Upper lobe of right lung (tissue), 1 donor: Measurements from ENCODE around the gene NUAK1. TPM values are rescaled to one million over a fixed set of nuclear protein-coding genes. Genes with fewer than 3 reads are reported as not detected.
A peak's percentile ranks its signal among the peaks of the same experiment; 100 is the strongest.

ENCODE experiments used
- ATAC-seq: fragments of 200-7000 bp; cut with Tn5 transposase; one replicate; pipeline ENCODE4 v1.9.1; 2020; ENCODE audit warnings: mild to moderate bottlenecking, moderate library complexity
- DNase-seq: peaks from one replicate; pipeline ENCODE4 v3.0.0-alpha.2; 2020
- H3K27ac ChIP-seq: fragments of 200-600 bp; one replicate; pipeline ENCODE4 v1.8.0; 2022
- H3K27me3 ChIP-seq: fragments of 200-600 bp; one replicate; pipeline ENCODE4 v1.8.0; 2022; ENCODE audit warnings: mild to moderate bottlenecking
- H3K36me3 ChIP-seq: fragments of 200-600 bp; one replicate; pipeline ENCODE4 v1.8.0; 2022
- H3K4me1 ChIP-seq: fragments of 200-600 bp; one replicate; pipeline ENCODE4 v1.8.0; 2022
- H3K4me3 ChIP-seq: fragments of 200-600 bp; one replicate; pipeline ENCODE4 v1.8.0; 2022; ENCODE audit warnings: mild to moderate bottlenecking
- H3K9me3 ChIP-seq: fragments of 200-600 bp; one replicate; pipeline ENCODE4 v1.8.0; 2022
- intact Hi-C: fragments of 100-400 bp; cut with DNase I; formaldehyde crosslinking; loops from one replicate; pipeline ENCODE4 v1.11.0; 2022
- total RNA-seq: library from RNA; stranded (reverse); fragmentation: NEBNext Ultra II Directional; extraction: Animal tissue kit (Norgen Biotek cat#: 25700); gene quantifications from one replicate; pipeline ENCODE4 v1.2.1, GENCODE V29; 2021
- TF ChIP-seq, protein P1 (sequence below): fragments of 200-600 bp; IDR thresholded peaks from one replicate; pipeline ENCODE4 v1.8.0; 2022; ENCODE audit warnings: antibody characterized with exemption
- donor health status: DM: no; HTN: yes; CAD: no; lungs with severe emphysema.

NUAK1 gene
- total RNA-seq, 1 donor from 2014 or later = 40.8 TPM

DNA sequence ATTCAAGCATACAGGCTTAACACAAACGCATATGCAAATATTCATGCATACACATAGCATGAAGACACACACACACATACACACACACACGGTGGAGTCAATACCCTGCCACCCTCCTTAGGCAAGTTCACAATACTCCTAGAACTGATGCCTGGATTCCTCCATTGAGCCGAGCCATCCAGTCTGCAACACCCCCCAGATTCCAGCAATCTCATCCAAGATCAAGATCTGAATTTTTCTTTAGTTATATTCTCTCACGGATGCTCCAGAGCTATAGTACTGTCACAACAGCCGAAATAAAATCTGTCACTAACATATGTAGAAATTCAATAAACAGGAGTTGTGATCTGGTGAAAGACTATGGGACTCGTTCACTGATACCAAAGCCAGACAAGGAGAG lies 110.8 kb downstream of the NUAK1 start:
- intact Hi-C loops = no loop called here

DNA sequence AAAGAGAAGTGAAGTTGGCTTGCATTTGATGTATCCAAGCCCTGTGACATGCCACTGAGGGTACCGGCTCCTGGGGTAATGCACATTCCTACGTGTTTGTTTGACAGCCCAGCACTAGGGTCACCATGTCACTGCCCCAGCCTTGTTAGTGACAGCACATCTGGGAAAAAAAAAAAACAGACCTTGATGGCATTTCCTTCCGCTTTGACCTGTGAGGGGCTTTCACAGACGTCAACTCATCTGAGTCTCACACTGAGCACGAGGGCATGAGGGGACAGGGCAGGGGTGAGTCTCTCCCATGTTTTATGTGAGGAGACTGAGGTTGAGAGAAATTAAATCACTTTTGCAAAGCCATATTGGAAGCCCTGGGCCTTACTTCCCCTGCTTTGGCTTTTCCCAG lies 111.5 kb downstream of the NUAK1 start:
- H3K4me3 ChIP-seq = no peak overlapping the region
- no peaks in the 10 kb centered on the region for H3K4me1 ChIP-seq
- no peaks in the 10 kb centered on the region for H3K27me3 ChIP-seq
- intact Hi-C loops = no loop called here
- no peak for DNase-seq
- H3K36me3 ChIP-seq = no peaks in the 10 kb centered on the region
- TF ChIP-seq, protein P1, sequence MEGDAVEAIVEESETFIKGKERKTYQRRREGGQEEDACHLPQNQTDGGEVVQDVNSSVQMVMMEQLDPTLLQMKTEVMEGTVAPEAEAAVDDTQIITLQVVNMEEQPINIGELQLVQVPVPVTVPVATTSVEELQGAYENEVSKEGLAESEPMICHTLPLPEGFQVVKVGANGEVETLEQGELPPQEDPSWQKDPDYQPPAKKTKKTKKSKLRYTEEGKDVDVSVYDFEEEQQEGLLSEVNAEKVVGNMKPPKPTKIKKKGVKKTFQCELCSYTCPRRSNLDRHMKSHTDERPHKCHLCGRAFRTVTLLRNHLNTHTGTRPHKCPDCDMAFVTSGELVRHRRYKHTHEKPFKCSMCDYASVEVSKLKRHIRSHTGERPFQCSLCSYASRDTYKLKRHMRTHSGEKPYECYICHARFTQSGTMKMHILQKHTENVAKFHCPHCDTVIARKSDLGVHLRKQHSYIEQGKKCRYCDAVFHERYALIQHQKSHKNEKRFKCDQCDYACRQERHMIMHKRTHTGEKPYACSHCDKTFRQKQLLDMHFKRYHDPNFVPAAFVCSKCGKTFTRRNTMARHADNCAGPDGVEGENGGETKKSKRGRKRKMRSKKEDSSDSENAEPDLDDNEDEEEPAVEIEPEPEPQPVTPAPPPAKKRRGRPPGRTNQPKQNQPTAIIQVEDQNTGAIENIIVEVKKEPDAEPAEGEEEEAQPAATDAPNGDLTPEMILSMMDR = no peak
- H3K9me3 ChIP-seq = no peaks in the 10 kb centered on the region
- H3K27ac ChIP-seq = no peak overlapping the region
- no peak for ATAC-seq

More for the DNA sequence above, 110.8 kb downstream of the NUAK1 start:
- TF ChIP-seq, protein P1 = no peak
- H3K9me3 ChIP-seq = no peaks in the 10 kb centered on the region
- H3K27me3 ChIP-seq = no peaks in the 10 kb centered on the region
- no peaks in the 10 kb centered on the region for H3K4me1 ChIP-seq
- H3K4me3 ChIP-seq = no peak overlapping the region
- H3K36me3 ChIP-seq = no peaks in the 10 kb centered on the region
- ATAC-seq (no peak), DNase-seq (no peak)
- H3K27ac ChIP-seq = no peak overlapping the region

DNA sequence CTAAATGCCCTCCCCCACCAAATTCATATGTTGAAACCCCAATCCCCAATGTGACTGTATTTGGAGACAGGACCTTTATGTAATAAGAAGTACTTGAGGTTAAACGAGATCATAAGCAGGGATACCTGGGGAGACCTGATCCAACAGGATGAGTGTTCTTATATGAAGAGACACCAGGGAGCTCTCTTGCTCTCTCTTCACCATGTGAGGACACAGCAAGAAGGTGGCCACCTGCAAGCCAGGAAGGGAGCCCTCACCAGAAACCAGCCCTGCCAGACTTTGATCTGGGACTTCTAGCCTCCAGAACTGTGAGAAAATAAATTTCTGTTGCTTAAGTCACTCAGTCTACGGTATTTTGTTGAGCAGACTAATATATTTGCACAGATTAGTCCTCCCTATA lies 113.6 kb downstream of the NUAK1 start:
- intact Hi-C loops = no loop called here
- no peak for DNase-seq
- TF ChIP-seq, protein P1 = no peak
- H3K9me3 ChIP-seq = no peaks in the 10 kb centered on the region
- no peak overlapping the region for H3K4me3 ChIP-seq
- H3K36me3 ChIP-seq = no peaks in the 10 kb centered on the region
- H3K27ac ChIP-seq = no peak overlapping the region
- H3K4me1 ChIP-seq = peaks cover 14% of the 10 kb centered on the region
- no peak for ATAC-seq
- no peaks in the 10 kb centered on the region for H3K27me3 ChIP-seq

DNA sequence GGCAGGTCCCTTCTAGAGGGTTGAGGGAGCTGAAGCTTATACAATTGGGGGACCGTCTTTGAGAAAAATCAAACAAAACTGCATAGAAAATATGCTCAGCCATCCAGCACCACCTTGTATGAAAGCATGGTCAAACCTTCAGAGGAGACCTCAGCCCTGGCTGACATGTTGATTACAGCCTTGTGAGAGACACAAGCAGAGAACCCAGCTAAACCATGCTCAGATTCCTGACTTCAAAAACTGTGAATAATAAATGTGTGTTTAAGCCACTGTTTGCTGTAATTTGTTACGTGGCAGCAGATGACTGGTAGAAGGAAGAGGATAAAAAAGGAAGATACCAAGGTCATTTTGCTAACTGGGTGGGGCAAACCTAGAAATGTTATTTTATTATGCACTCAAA lies 115.7 kb downstream of the NUAK1 start:
- intact Hi-C loops = no loop called here
- no peak overlapping the region for H3K27ac ChIP-seq
- TF ChIP-seq, protein P1 = no peak

GRCh38 chr12:106022568-106023012 lies 116.2 kb downstream of the NUAK1 start:
- no peaks in the 10 kb centered on the region for H3K9me3 ChIP-seq
- peaks cover 16% of the 10 kb centered on the region for H3K4me1 ChIP-seq
- H3K4me3 ChIP-seq = no peak overlapping the region
- ATAC-seq (no peak), DNase-seq (no peak)
- intact Hi-C loops = no loop called here
- TF ChIP-seq, protein P1 = no peak
- no peaks in the 10 kb centered on the region for H3K27me3 ChIP-seq
- H3K27ac ChIP-seq = no peak overlapping the region
- no peaks in the 10 kb centered on the region for H3K36me3 ChIP-seq

More for the DNA sequence above, 115.7 kb downstream of the NUAK1 start:
- Histone ChIP-seq H3K4me1 (peaks cover 16% of the 10 kb centered on the region), H3K9me3 (no peaks in the 10 kb centered on the region), H3K4me3 (no peak overlapping the region), H3K36me3 (no peaks in the 10 kb centered on the region), H3K27me3 (no peaks in the 10 kb centered on the region)
- no peak for DNase-seq
- no peak for ATAC-seq

GRCh38 chr12:106021516-106021915 lies 117.2 kb downstream of the NUAK1 start:
- peaks cover 16% of the 10 kb centered on the region for H3K4me1 ChIP-seq
- H3K36me3 ChIP-seq = no peaks in the 10 kb centered on the region
- no peaks in the 10 kb centered on the region for H3K27me3 ChIP-seq
- no peak overlapping the region for H3K27ac ChIP-seq
- peak; percentile 20 for ATAC-seq
- no peak overlapping the region for H3K4me3 ChIP-seq
- TF ChIP-seq, protein P1 = no peak
- no peak for DNase-seq
- intact Hi-C loops = no loop called here
- H3K9me3 ChIP-seq = no peaks in the 10 kb centered on the region
